Brain microvascular endothelial cell (primary cell): ENCODE measurements around the gene UGT2B10.
"Not testable (repeated sequence)": the region's sequence is repeated elsewhere in the genome, so short reads cannot be mapped to it uniquely, and the experiment has no call there.

Experiments used
- DNase-seq: peaks from one replicate; pipeline ENCODE4 v3.0.0-alpha.2; 2020
- H3K27ac ChIP-seq: fragments of 250-450 bp; sonication (Bioruptor Pico); 2 replicates; pipeline ENCODE4 v1.5.1; 2020; ENCODE audit warnings: mild to moderate bottlenecking, moderate library complexity
- H3K27me3 ChIP-seq: fragments of 250-450 bp; sonication (Bioruptor Pico); replicated peaks from 2 replicates; pipeline ENCODE4 v1.5.1; 2020; ENCODE audit warnings: mild to moderate bottlenecking
- H3K36me3 ChIP-seq: fragments of 250-450 bp; sonication (Bioruptor Pico); replicated peaks from 2 replicates; pipeline ENCODE4 v1.5.1; 2020; ENCODE audit warnings: mild to moderate bottlenecking
- H3K4me3 ChIP-seq: 2 replicates; pipeline ENCODE4 v1.5.1; 2011; ENCODE audit warnings: low read depth, mild to moderate bottlenecking, control low read depth, low read length, moderate library complexity
- CTCF ChIP-seq: IDR thresholded peaks from 2 replicates; pipeline ENCODE4 v1.5.1; 2011; ENCODE audit warnings: low read depth, mild to moderate bottlenecking, moderate library complexity, low read length, control low read depth, inconsistent platforms; ENCODE audit errors: missing control alignments
- in situ Hi-C: cut with HindIII; loops from 2 replicates; pipeline ENCODE4 v1.10.0; 2017; ENCODE audit warnings: low sequenced_read_pairs, low pct_ligation_motif_present

The UGT2B10 gene

GRCh38 chr4:68808060-68808459 lies 7.7 kb upstream of the UGT2B10 start:
- H3K36me3 ChIP-seq = no peaks in the 10 kb centered on the region
- no peak for DNase-seq
- no peak overlapping the region for H3K4me3 ChIP-seq
- in situ Hi-C loops = no loop called here
- no peak for TF ChIP-seq CTCF
- H3K27ac ChIP-seq = no peak overlapping the region
- no peaks in the 10 kb centered on the region for H3K27me3 ChIP-seq

- no peak for DNase-seq
- in situ Hi-C loops = no loop called here
- H3K4me3 ChIP-seq = no peak overlapping the region
- no peak for TF ChIP-seq CTCF
- no peak overlapping the region for H3K27ac ChIP-seq
- H3K36me3 ChIP-seq = no peaks in the 10 kb centered on the region
- no peaks in the 10 kb centered on the region for H3K27me3 ChIP-seq
Observed at GRCh38 chr4:68810919-68811318, 4.9 kb upstream of the UGT2B10 start.

- in situ Hi-C loops, H3K36me3 ChIP-seq, DNase-seq, H3K27ac ChIP-seq, H3K4me3 ChIP-seq, H3K27me3 ChIP-seq: not testable (repeated sequence)
Observed at GRCh38 chr4:68816410-68817265, 844 bp downstream of the UGT2B10 start.

GRCh38 chr4:68817386-68817785 lies 1.6 kb downstream of the UGT2B10 start:
- no peak for TF ChIP-seq CTCF
- Histone ChIP-seq H3K36me3 (no peaks in the 10 kb centered on the region), H3K27ac (no peak overlapping the region), H3K27me3 (no peaks in the 10 kb centered on the region), H3K4me3 (no peak overlapping the region)
- in situ Hi-C loops = no loop called here
- no peak for DNase-seq

- H3K36me3 ChIP-seq, in situ Hi-C loops: not testable (repeated sequence)
Observed at GRCh38 chr4:68818030-68818462, 2.3 kb downstream of the UGT2B10 start.

GRCh38 chr4:68831642-68832041 lies 15.8 kb downstream of the UGT2B10 start:
- in situ Hi-C loops = no loop called here
- TF ChIP-seq CTCF = no peak
- Histone ChIP-seq H3K4me3 (no peak overlapping the region), H3K36me3 (no peaks in the 10 kb centered on the region), H3K27me3 (no peaks in the 10 kb centered on the region), H3K27ac (no peak overlapping the region)
- no peak for DNase-seq

More at GRCh38 chr4:68818030-68818462, 2.3 kb downstream of the UGT2B10 start:
- DNase-seq, H3K4me3 ChIP-seq, H3K27ac ChIP-seq, H3K27me3 ChIP-seq: not testable (repeated sequence)

- no peak for TF ChIP-seq CTCF
- H3K27ac ChIP-seq = no peak overlapping the region
- no peaks in the 10 kb centered on the region for H3K36me3 ChIP-seq
- in situ Hi-C loops = no loop called here
- H3K27me3 ChIP-seq = no peaks in the 10 kb centered on the region
- H3K4me3 ChIP-seq = no peak overlapping the region
- DNase-seq = no peak
Observed at GRCh38 chr4:68850293-68850692, 34.5 kb downstream of the UGT2B10 start.
